Cardiac fibroblast (primary cell): Measurements from ENCODE around the gene SPATA2.
"Not testable (repeated sequence)": the region's sequence is repeated elsewhere in the genome, so short reads cannot be mapped to it uniquely, and the experiment has no call there.

Experiments
- DNase-seq, 2 donors: peaks; one replicate each; pipeline versions ENCODE4 v3.0.0 to v3.0.0-alpha.2; 2010; ENCODE audit warnings: low read depth in 2 of 2
- H3K4me3 ChIP-seq, 2 donors: replicated peaks in 1 of 2; 1 replicate in 1 of 2; 2 replicates in 1 of 2; pipeline ENCODE4 v1.5.1; 2011; ENCODE audit warnings: low read depth in 2 of 2, low read length in 2 of 2, mild to moderate bottlenecking in 2 of 2, moderate library complexity in 1 of 2
- TF ChIP-seq, protein P1 (sequence below): IDR thresholded peaks from one replicate; pipeline ENCODE4 v1.5.1; 2011; ENCODE audit warnings: low read depth, mild to moderate bottlenecking, low read length, inconsistent platforms

SPATA2 gene, protein sequence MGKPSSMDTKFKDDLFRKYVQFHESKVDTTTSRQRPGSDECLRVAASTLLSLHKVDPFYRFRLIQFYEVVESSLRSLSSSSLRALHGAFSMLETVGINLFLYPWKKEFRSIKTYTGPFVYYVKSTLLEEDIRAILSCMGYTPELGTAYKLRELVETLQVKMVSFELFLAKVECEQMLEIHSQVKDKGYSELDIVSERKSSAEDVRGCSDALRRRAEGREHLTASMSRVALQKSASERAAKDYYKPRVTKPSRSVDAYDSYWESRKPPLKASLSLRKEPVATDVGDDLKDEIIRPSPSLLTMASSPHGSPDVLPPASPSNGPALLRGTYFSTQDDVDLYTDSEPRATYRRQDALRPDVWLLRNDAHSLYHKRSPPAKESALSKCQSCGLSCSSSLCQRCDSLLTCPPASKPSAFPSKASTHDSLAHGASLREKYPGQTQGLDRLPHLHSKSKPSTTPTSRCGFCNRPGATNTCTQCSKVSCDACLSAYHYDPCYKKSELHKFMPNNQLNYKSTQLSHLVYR

DNA sequence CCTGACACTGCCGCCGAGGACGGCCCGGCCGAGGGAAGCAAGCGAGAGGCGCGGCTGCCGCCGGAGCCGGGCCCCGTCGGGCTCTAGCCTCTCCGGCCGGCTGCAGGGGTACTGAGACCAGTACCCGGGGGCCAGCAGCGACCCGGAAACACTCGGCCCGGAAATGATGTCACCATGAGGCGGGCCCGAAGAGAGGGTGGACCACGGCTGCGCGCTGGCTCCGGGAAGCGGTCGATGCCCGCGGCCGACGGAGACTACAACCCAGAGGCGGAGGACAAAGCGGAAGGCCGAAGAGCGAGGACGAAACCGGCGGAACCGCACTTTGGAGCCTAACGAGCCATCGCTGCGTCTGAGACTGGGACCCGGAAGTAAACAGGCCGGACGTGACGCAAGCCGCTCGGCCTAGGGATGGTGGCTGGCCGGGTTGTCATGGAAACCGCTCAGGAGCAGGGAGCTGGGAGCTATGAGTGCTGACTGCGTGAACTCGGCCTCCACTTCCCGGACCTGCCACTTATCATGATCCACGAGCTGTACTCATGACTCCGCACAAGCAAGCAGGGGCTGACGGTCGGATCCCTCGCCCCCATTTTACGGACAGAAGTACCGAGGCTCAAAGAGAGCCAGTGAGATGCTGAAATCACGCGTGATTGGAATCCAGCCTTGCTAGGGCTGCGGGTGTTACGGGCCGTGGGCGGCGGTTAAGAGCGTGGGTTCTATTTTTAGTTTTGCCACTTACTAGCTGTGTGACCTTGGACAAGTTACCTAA, at the start of gene SPATA2:
Gene SPATA2, minus strand, starts transcription at position 150 of the 766 bp plus-strand sequence. CDS start 7,039 bp downstream, outside the sequence.
- peak within 1 kb of the TSS; percentile 76 to 97 for H3K4me3 ChIP-seq
- peak; percentile 96 to 97 for DNase-seq
- TF ChIP-seq, protein P1, sequence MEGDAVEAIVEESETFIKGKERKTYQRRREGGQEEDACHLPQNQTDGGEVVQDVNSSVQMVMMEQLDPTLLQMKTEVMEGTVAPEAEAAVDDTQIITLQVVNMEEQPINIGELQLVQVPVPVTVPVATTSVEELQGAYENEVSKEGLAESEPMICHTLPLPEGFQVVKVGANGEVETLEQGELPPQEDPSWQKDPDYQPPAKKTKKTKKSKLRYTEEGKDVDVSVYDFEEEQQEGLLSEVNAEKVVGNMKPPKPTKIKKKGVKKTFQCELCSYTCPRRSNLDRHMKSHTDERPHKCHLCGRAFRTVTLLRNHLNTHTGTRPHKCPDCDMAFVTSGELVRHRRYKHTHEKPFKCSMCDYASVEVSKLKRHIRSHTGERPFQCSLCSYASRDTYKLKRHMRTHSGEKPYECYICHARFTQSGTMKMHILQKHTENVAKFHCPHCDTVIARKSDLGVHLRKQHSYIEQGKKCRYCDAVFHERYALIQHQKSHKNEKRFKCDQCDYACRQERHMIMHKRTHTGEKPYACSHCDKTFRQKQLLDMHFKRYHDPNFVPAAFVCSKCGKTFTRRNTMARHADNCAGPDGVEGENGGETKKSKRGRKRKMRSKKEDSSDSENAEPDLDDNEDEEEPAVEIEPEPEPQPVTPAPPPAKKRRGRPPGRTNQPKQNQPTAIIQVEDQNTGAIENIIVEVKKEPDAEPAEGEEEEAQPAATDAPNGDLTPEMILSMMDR, result no peak

DNA sequence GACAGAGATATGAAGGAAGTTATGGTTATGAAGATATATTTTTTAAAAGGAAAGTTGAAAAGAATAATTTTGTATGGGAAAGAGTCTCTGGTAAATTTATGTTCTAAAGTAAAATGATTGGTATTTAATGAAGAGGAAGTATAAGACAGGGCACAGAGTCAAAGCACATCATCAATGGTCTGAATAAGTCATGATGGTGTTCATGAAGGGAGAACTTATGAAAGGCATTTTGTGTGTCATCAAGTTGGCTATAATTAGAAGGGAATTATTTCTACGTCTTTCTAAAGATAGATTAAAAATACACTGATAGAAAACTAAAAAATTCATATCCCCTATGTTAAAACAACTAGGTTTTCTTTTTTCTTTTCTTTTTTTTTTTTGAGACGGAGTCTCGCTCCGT, 46.1 kb upstream of the SPATA2 start:
- TF ChIP-seq, protein P1, result no peak
- DNase-seq, result no peak
- H3K4me3 ChIP-seq, result no peak overlapping the region

DNA sequence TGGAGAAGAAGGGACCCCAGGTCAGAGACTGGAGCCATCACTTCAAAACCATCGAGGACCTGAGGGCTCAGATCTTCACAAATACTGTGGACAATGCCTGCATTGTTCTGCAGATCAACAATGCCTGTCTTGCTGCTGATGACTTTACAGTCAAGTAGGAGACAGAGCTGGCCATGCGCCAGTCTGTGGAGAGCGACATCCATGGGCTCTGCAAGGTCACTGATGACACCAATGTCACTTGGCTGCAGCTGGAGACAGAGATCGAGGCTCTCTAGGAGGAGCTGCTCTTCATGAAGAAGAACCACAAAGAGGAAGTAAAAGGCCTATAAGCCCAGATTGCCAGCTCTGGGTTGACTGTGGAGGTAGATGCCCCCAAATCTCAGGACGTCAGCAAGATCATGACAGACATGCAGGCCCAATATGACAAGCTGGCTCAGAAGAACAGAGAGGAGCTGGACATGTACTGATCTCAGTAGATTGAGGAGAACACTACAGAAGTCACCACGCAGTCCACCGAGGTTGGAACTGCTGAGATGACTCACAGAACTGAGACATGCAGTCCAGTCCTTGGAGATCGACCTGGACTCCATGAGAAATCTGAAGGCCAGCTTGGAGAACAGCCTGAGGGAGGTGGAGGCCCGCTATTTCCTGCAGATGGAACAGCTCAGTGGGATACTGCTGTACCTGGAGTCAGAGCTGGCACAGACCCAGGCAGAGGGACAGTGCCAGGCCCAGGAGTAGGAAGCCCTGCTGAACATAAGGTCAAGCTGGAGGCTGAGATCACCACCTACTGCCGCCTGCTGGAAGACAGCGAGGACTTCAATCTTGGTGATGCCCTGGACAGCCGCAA, 42.0 kb upstream of the SPATA2 start:
- H3K4me3 ChIP-seq, DNase-seq: not testable (repeated sequence)

DNA sequence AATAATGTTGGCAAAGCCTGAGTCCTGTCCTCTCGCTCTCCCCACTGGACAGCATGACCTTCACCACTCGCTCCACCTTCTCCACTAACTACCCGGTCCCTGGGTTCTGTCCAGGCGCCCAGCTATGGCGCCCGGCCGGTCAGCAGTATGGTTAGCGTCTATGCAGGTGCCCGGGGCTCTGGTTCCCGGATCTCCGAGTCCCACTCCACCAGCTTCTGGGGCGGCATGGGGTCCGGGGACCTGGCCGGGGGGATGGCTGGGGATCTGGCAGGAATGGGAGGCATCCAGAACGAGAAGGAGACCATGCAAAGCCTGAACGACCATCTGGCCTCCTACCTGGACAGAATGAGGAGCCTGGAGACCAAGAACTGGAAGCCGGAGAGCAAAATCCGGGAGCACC, 41.4 kb upstream of the SPATA2 start:
- H3K4me3 ChIP-seq, result no peak overlapping the region
- TF ChIP-seq, protein P1, result no peak
- DNase-seq, result no peak

DNA sequence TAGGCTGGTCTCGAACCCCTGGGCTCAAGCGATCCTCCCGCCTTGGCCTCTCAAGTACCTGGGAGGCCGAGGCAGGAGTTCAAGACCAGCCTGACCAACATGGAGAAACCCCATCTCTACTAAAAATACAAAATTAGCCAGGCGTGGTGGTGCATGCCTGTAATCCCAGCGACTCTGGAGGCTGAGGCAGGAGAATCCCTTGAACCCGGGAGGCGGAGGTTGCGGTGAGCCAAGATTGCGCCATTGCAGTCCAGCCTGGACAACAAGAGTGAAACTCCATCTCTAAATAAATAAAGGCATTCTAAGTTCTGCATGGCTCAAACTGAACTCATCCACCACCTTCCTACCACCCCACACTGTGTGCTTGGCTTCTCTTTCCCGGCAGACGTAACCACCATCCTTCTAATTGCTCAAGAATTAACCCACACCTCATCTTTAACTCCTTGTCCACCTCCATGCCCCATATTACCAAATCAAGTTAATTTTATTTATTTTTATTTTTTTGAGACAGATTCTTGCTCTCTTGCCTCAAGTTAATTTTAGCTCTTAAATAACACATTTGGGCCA, 40.6 kb upstream of the SPATA2 start:
- not testable (repeated sequence) for DNase-seq, H3K4me3 ChIP-seq

DNA sequence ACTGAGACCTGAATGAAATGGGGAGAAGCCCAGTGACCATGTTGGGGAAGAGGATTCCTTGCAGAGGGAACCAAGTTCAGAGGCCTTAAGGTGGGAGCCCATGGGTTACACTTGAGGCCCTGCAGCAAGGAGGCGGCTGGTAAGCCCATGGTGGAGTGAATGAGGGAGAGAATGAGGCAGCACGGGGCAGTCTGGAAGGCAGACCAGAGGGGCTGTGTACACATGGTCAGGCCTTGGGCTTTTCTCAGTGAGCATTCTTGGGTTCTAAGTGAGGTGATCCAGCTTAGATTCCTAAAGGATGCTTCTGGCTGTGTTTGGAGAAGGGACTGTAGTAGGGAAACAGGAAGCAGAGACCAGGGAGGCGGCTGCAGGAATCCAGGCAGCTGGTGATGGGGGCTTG, 39.8 kb upstream of the SPATA2 start:
- no peak overlapping the region for H3K4me3 ChIP-seq
- TF ChIP-seq, protein P1, result no peak
- DNase-seq, result no peak

DNA sequence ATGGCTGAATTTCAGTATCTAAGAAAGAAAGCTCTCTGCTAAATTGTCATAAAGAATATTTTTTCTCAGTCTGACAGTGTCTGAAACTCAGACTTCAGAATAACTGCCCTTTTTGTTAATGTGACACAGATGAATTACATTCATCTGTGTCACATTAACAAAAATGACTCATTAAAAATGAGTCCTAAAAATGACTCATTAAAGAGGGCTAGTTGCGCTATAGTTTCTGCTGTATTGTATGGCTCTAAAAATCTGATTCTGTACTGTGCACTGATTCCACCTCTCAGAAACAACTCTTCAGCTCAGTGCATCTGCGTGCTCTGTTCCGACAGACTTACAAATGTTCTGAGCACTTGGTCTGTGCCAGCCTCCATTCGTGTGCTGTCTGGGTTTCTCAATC, 35.8 kb upstream of the SPATA2 start:
- peak; percentile 33 to 75 for DNase-seq
- H3K4me3 ChIP-seq, result no peak overlapping the region
- TF ChIP-seq, protein P1, result no peak
